PC-3 (cell line): ENCODE results near the gene RGPD3.
"Not testable (repeated sequence)": the region's sequence is repeated elsewhere in the genome, so short reads cannot be mapped to it uniquely, and the experiment has no call there.

Source experiments
- EZH2 ChIP-seq: fragments of 300-600 bp; sonication (generic); IDR thresholded peaks from one replicate; pipeline ENCODE4 v1.6.1; 2017; ENCODE audit warnings: antibody characterized with exemption, mild to moderate bottlenecking, low read length; ENCODE audit not compliant: unreplicated experiment
- TF ChIP-seq, protein P1 (sequence below): fragments of 300-600 bp; sonication (generic); conservative IDR thresholded peaks from 2 replicates; pipeline ENCODE4 v1.5.1; 2017; ENCODE audit warnings: antibody characterized with exemption, low read depth, mild to moderate bottlenecking, low read length

DNA sequence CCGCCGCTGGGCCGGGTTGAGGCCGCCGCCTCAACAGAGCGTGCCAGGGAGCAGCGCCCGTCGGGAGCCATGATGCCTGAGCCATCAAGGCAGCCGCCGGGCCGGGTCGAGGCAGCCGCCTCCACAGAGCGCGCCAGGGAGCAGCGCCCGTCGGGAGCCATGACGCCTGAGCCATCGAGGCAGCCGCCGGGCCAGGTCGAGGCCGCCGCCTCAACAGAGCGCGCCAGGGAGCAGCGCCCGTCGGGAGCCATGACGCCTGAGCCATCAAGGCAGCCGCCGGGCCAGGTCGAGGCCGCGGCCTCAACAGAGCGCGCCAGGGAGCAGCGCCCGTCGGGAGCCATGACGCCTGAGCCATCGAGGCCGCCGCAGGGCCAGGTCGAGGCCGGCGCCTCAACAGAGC is 697 bp downstream of the RGPD3 start:
- TF ChIP-seq, protein P1, sequence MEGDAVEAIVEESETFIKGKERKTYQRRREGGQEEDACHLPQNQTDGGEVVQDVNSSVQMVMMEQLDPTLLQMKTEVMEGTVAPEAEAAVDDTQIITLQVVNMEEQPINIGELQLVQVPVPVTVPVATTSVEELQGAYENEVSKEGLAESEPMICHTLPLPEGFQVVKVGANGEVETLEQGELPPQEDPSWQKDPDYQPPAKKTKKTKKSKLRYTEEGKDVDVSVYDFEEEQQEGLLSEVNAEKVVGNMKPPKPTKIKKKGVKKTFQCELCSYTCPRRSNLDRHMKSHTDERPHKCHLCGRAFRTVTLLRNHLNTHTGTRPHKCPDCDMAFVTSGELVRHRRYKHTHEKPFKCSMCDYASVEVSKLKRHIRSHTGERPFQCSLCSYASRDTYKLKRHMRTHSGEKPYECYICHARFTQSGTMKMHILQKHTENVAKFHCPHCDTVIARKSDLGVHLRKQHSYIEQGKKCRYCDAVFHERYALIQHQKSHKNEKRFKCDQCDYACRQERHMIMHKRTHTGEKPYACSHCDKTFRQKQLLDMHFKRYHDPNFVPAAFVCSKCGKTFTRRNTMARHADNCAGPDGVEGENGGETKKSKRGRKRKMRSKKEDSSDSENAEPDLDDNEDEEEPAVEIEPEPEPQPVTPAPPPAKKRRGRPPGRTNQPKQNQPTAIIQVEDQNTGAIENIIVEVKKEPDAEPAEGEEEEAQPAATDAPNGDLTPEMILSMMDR = not testable (repeated sequence)
- not testable (repeated sequence) for TF ChIP-seq EZH2
